ENCODE data around the gene NKAPL.
A peak's percentile ranks its signal among the peaks of the same experiment; 100 is the strongest.

NKAPL gene

GRCh38 chr6:28217890-28218289 is 41.2 kb upstream of the NKAPL start:
- no peak overlapping the region for H3K4me3 ChIP-seq (replicated peaks; ENCODE audit: low read depth, low read length)
- no peak for DNase-seq (ENCODE audit: extremely low read depth, low read depth)

GRCh38 chr6:28218312-28219248 is 40.5 kb upstream of the NKAPL start:
- DNase-seq (ENCODE audit: extremely low read depth, low read depth): no peak
- H3K4me3 ChIP-seq (replicated peaks; ENCODE audit: low read depth, low read length): peak overlapping the region; percentile 43
- TF ChIP-seq CTCF (IDR thresholded peaks at IDR 0.05; ENCODE audit: low read depth, low read length, missing control alignments): no peak

More at GRCh38 chr6:28217890-28218289, 41.2 kb upstream of the NKAPL start:
- no peak for TF ChIP-seq CTCF (IDR thresholded peaks at IDR 0.05; ENCODE audit: low read depth, low read length, missing control alignments)

- TF ChIP-seq CTCF (IDR thresholded peaks at IDR 0.05; ENCODE audit: low read depth, low read length, missing control alignments): no peak
- DNase-seq (ENCODE audit: extremely low read depth, low read depth): no peak
- H3K4me3 ChIP-seq (replicated peaks; ENCODE audit: low read depth, low read length): no peak overlapping the region
Observed at GRCh38 chr6:28220257-28221133, 38.6 kb upstream of the NKAPL start.

- no peak for TF ChIP-seq CTCF (IDR thresholded peaks at IDR 0.05; ENCODE audit: low read depth, low read length, missing control alignments)
- no peak for DNase-seq (ENCODE audit: extremely low read depth, low read depth)
- H3K4me3 ChIP-seq (replicated peaks; ENCODE audit: low read depth, low read length): peak overlapping the region; percentile 72
Observed at GRCh38 chr6:28224131-28225055, 34.7 kb upstream of the NKAPL start.

GRCh38 chr6:28225056-28225834 is 33.9 kb upstream of the NKAPL start, which contains the start of gene ZSCAN9:
Gene ZSCAN9, plus strand, starts transcription at chr6:28225275. Its CDS starts 1,810 bp downstream, at chr6:28227085.
- DNase-seq (ENCODE audit: extremely low read depth, low read depth): peak; percentile 77
- H3K4me3 ChIP-seq (replicated peaks; ENCODE audit: low read depth, low read length): peak within 1 kb of the TSS; percentile 72
- TF ChIP-seq CTCF (IDR thresholded peaks at IDR 0.05; ENCODE audit: low read depth, low read length, missing control alignments): no peak
